Measurements from ENCODE around the gene NUPR1. TPM values are rescaled to one million over a fixed set of nuclear protein-coding genes. Genes with fewer than 3 reads are reported as not detected.

NUPR1 gene
- total and polyA plus RNA-seq, 2 of the 13 experiments (the other 11 are each of a cell fraction or from before 2014, with no cell fraction given) = 18.0 to 25.6 TPM

- no peak for TF ChIP-seq KMT2A (CRISPR knock-in tag; IDR thresholded peaks at IDR 0.05)
- no peak for TF ChIP-seq KLF13 (CRISPR knock-in tag; IDR thresholded peaks at IDR 0.05)
- TF ChIP-seq GABPB1 (CRISPR knock-in tag; IDR thresholded peaks at IDR 0.05) = peak; percentile 53
- TF ChIP-seq TGIF2 (CRISPR knock-in tag; IDR thresholded peaks at IDR 0.05) = no peak
- peak; percentile 48; the same call in 1 of the 2 replicates for TF ChIP-seq TP53 (CRISPR knock-in tag; conservative IDR thresholded peaks at IDR 0.05)
- TF ChIP-seq FOSL1 (CRISPR knock-in tag; IDR thresholded peaks at IDR 0.05; ENCODE audit: borderline replicate concordance) = 0 out of 2 replicates have a peak, but pooled peaks have one; percentile 32
- TF ChIP-seq SMAD9 (CRISPR knock-in tag; IDR thresholded peaks at IDR 0.05) = no peak
- no peak for TF ChIP-seq ARID2 (CRISPR knock-in tag; IDR thresholded peaks at IDR 0.05; ENCODE audit: borderline replicate concordance)
- TF ChIP-seq ARNT (IDR thresholded peaks at IDR 0.05) = no peak
- peak in 1 of 2 experiments; percentile 60; a peak in 1 of 4 replicates for TF ChIP-seq EP300 (IDR thresholded peaks at IDR 0.05; ENCODE audit: low read depth in 2 of 2, low read length in 2 of 2)
- TF ChIP-seq EP300 (CRISPR knock-in tag; IDR thresholded peaks at IDR 0.05; ENCODE audit: borderline replicate concordance) = 0 out of 2 replicates have a peak, but pooled peaks have one; percentile 38
- peak; percentile 62; the same call in 1 of the 2 replicates for TF ChIP-seq YEATS4 (CRISPR knock-in tag; IDR thresholded peaks at IDR 0.05; ENCODE audit: borderline replicate concordance)
- peak; percentile 29 to 49; a peak in 1 of 4 replicates for TF ChIP-seq NR2F1 (CRISPR knock-in tag; IDR thresholded peaks at IDR 0.05)
- no peak for TF ChIP-seq ATF2 (CRISPR knock-in tag; IDR thresholded peaks at IDR 0.05)
- TF ChIP-seq CBFB (CRISPR knock-in tag; IDR thresholded peaks at IDR 0.05) = no peak
- peak; percentile 60 for TF ChIP-seq ELF1 (CRISPR knock-in tag; IDR thresholded peaks at IDR 0.05)
- TF ChIP-seq ZNF605 (CRISPR knock-in tag; IDR thresholded peaks at IDR 0.05) = no peak
- no peak for TF ChIP-seq E2F5 (CRISPR knock-in tag; conservative IDR thresholded peaks at IDR 0.05)
- no peak; the same call in 1 of the 2 replicates for TF ChIP-seq ZFP91 (CRISPR knock-in tag; IDR thresholded peaks at IDR 0.05; ENCODE audit: borderline replicate concordance)
- TF ChIP-seq ZNF816 (CRISPR knock-in tag; IDR thresholded peaks at IDR 0.05; ENCODE audit: borderline replicate concordance) = no peak
- TF ChIP-seq HOXA3 (CRISPR knock-in tag; IDR thresholded peaks at IDR 0.05) = peak; percentile 80
- no peak for TF ChIP-seq NFKBIZ (CRISPR knock-in tag; IDR thresholded peaks at IDR 0.05)
- 0 out of 2 replicates have a peak, but pooled peaks have one; percentile 15 for TF ChIP-seq ZNF629 (CRISPR knock-in tag; conservative IDR thresholded peaks at IDR 0.05)
- TF ChIP-seq ARID5B (CRISPR knock-in tag; IDR thresholded peaks at IDR 0.05) = peak; percentile 94
Measured at GRCh38 chr16:28505489-28506137, 33.2 kb downstream of the NUPR1 start (continued).
